DLD1 (cell line): ENCODE data around the gene ALKBH7.

Experiments used
- in situ Hi-C: cut with HindIII; loops from 2 replicates; pipeline ENCODE4 v1.10.0; 2017; ENCODE audit warnings: low sequenced_read_pairs

Gene ALKBH7

DNA sequence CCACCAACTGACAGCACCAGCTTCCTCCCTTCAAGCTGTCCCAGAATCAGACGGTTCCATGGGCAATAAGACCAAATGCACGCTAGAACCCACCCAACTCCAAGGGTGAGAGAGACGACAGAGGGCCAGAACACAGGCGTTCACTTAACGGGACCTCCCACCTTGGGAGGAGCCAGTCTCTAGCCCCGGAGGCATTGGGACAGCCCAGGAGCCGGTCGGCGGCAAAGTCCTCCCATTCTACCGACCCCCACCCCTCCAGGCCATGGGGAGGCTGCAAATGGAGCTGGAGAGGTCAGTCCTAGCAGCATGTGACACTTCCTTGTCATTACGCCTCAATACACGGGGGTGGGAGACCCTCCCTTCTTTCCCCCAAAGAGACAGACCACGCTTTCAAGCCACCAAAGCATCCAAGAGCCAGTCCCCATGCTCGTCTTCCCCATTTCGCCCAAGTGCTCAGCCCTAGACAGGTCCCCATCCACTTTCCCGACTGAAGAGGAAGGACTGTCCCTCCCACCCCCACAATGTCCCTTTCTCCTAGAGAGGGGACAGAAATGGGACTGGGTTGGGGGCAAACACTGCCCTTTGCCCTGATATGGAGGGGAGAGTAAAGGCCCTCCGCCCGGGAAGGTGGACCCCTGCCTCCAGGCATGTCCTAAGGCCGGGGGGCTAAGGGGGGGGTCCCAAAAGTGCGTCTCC is 51.1 kb downstream of the ALKBH7 start:
- in situ Hi-C loops, result no loop called here

DNA sequence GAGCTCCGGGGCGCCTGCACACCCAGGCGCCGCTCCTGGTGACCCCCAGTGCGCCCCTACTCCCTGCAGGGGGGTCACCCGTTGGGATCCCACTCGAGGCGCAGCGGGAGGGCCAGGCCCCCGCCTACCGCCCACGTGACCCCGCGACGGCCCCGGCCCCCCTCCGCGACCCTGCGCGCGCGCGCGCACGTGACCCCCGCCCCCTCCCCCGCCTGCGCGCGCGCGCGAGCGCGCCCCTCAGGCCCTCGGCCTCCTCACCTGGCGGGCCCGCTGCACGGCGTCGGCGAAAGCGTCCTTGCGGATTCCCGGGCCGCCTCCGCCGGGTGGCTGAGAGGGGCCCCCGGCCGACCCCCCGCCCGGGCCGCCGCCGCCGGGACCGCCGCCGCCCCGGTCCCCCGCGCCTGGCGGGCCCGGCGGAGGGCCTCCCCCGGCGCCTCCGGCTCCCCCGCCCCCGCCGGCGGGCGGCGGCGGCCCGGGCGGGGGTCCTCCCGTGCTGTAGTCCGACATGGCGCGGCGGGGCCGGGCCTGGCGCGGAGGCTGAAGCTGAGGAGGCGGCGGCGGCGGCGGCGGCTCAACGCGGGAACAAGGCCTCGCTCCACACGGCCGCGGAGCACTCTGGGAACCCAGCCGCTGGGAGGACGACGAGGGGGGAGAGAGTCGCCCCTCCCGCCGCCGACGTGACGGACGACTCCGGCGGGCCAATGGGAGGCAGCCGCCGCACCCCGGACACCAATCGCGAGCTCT is 51.8 kb downstream of the ALKBH7 start, which contains the start of gene KHSRP:
KHSRP (minus strand) TSS at position 617 of the 744 bp plus-strand sequence; CDS start at position 507, 110 bp downstream.
- in situ Hi-C loops, result no loop called here
